MCF 10A (cell line): ENCODE measurements around the gene COQ5. TPM values are rescaled to one million over a fixed set of nuclear protein-coding genes. Genes with fewer than 3 reads are reported as not detected.

Source experiments
- BruUV-seq: library from RNA; stranded (reverse); fragments of 400-500 nt; replicated peaks from 2 replicates; lab custom pipeline; 2021; lab: Mats Ljungman, UMichigan
- CTCF ChIA-PET: fragments of 300-600 bp; sonication (Branson Sonifier 250); formaldehyde crosslinking; extraction: SDS; loops from one replicate; lab custom pipeline; 2021; ENCODE audit warnings: antibody characterized with exemption, inconsistent platforms; lab: Yijun Ruan, JAX
- POLR2A ChIA-PET: fragments of 300-600, 350-650 bp; sonication (Branson Sonifier 250); formaldehyde crosslinking; extraction: SDS; loops from one replicate; lab custom pipeline; 2020; ENCODE audit warnings: antibody characterized with exemption, inconsistent platforms; lab: Yijun Ruan, JAX
- DNase-seq: peaks from one replicate; pipeline ENCODE4 v3.0.0-alpha.2; 2018; ENCODE audit not compliant: unreplicated experiment
- H3K27ac Mint-ChIP-seq: one replicate; pipeline ENCODE4 v1.8.0; 2022; ENCODE audit warnings: mild to moderate bottlenecking, low read depth, mixed read lengths; ENCODE audit not compliant: unreplicated experiment
- H3K27me3 Mint-ChIP-seq: one replicate; pipeline ENCODE4 v1.8.0; 2022; ENCODE audit warnings: mixed read lengths; ENCODE audit not compliant: insufficient read depth, unreplicated experiment
- H3K36me3 Mint-ChIP-seq: one replicate; pipeline ENCODE4 v1.8.0; 2022; ENCODE audit warnings: mild to moderate bottlenecking, moderate library complexity, mixed read lengths; ENCODE audit not compliant: insufficient read depth, unreplicated experiment
- H3K4me1 Mint-ChIP-seq: one replicate; pipeline ENCODE4 v1.8.0; 2022; ENCODE audit warnings: mixed read lengths; ENCODE audit not compliant: insufficient read depth, unreplicated experiment
- H3K4me3 Mint-ChIP-seq: one replicate; pipeline ENCODE4 v1.8.0; 2022; ENCODE audit warnings: mild to moderate bottlenecking, moderate library complexity, mixed read lengths; ENCODE audit not compliant: unreplicated experiment
- H3K9me3 Mint-ChIP-seq: one replicate; pipeline ENCODE4 v1.8.0; 2022; ENCODE audit warnings: mixed read lengths; ENCODE audit not compliant: unreplicated experiment
- intact Hi-C: fragments of 100-400 bp; cut with micrococcal nuclease; formaldehyde crosslinking; loops from 2 replicates; pipeline ENCODE4 v1.14.1; 2022
- total RNA-seq: library from RNA; stranded (reverse); gene quantifications from 2 replicates; pipeline ENCODE4 v1.2.3, GENCODE V29; 2022
- TF ChIP-seq, protein P1 (sequence below): fragments of 200-600 bp; IDR thresholded peaks from one replicate; pipeline ENCODE4 v1.8.0; 2022; ENCODE audit warnings: antibody characterized with exemption, mild to moderate bottlenecking; ENCODE audit not compliant: unreplicated experiment

The COQ5 gene
- total RNA-seq, 1 experiment from 2014 or later = 22.9 TPM

DNA sequence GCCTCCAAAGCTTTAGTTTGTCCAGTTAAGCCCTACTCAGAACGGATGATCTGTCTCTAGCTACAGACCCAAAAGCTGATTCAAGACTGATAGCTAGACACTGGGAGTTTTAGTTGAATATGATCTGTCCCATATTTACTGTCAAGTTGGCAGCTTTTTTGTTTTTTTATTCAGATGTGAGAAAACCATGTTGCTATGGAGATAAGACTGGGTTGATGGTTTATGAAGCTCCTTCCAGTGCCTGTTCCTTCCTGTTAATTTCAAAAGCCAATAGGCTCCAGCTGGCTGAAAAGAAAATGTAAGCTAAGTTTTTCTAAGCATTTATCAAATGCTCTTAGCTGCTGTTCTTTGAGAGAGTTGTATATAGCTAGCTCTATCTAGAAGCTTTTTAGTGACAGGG is 28.4 kb downstream of the COQ5 start:
- DNase-seq = no peak

DNA sequence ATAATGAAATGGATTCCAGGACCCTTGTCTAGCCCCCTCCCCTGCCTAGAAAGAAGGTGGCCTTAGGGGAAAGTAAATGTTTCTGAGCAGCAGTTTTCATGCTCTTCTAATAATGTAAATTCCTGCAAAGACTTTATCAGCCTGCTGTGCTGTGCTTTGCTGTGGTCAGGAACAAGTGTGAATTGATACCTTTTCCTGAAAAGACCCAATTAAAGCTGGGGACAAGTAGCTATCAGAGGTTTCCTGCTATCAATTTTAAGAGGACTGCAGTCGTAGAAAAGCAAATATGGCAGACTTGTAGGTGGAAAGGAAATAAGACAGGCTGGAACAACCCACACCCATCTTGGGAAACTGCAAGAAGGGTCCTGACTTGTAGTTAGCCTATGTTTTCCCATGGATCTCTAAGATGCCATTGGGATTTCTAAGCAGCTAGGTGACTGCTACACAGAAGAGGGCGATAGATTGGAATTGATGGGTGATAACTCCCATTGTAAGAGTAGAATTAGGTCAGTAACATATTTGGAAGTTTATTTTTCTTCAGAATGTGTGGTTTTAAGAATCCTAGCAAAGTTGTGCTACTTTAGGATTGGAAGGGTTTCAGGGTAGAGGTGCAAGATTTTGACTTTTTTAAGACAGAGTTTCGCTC is 30.0 kb downstream of the COQ5 start:
- H3K27ac Mint-ChIP-seq = no peak overlapping the region
- H3K27me3 Mint-ChIP-seq = no peaks in the 10 kb centered on the region
- H3K36me3 Mint-ChIP-seq = peaks cover 66% of the 10 kb centered on the region
- no TSS peak for BruUV-seq
- TF ChIP-seq, protein P1, sequence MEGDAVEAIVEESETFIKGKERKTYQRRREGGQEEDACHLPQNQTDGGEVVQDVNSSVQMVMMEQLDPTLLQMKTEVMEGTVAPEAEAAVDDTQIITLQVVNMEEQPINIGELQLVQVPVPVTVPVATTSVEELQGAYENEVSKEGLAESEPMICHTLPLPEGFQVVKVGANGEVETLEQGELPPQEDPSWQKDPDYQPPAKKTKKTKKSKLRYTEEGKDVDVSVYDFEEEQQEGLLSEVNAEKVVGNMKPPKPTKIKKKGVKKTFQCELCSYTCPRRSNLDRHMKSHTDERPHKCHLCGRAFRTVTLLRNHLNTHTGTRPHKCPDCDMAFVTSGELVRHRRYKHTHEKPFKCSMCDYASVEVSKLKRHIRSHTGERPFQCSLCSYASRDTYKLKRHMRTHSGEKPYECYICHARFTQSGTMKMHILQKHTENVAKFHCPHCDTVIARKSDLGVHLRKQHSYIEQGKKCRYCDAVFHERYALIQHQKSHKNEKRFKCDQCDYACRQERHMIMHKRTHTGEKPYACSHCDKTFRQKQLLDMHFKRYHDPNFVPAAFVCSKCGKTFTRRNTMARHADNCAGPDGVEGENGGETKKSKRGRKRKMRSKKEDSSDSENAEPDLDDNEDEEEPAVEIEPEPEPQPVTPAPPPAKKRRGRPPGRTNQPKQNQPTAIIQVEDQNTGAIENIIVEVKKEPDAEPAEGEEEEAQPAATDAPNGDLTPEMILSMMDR = no peak
- peaks cover 16% of the 10 kb centered on the region for H3K4me1 Mint-ChIP-seq
- DNase-seq = no peak
- ChIA-PET POLR2A (interaction anchor here (1.1 to 2.6 kb wide), 3 partner anchors 10 to 39 kb away, joined by 4 to 14 read pairs (median 10); partner anchors contain the start of gene COQ5), CTCF (no interaction called here)
- no peaks in the 10 kb centered on the region for H3K9me3 Mint-ChIP-seq
- no peak overlapping the region for H3K4me3 Mint-ChIP-seq
- intact Hi-C loops = no loop called here

More for the DNA sequence above, 28.4 kb downstream of the COQ5 start:
- no peaks in the 10 kb centered on the region for H3K9me3 Mint-ChIP-seq
- BruUV-seq = no TSS peak
- no peak overlapping the region for H3K27ac Mint-ChIP-seq
- POLR2A ChIA-PET = interaction anchor here (0.6 to 2.6 kb wide), 3 partner anchors 9 to 302 kb away, joined by 4 to 10 read pairs (median 5); partner anchors contain the start of gene COQ5
- peaks cover 7% of the 10 kb centered on the region for H3K4me1 Mint-ChIP-seq
- no peak overlapping the region for H3K4me3 Mint-ChIP-seq
- no peaks in the 10 kb centered on the region for H3K27me3 Mint-ChIP-seq
- intact Hi-C loops = no loop called here
- TF ChIP-seq, protein P1 = no peak
- CTCF ChIA-PET = interaction anchor here (0.5 to 1.1 kb wide), 7 partner anchors 15 to 70 kb away, joined by 3 to 4 read pairs (median 3); no protein-coding TSS in a partner anchor
- peaks cover 74% of the 10 kb centered on the region for H3K36me3 Mint-ChIP-seq

- peaks cover 16% of the 10 kb centered on the region for H3K4me1 Mint-ChIP-seq
- TF ChIP-seq, protein P1 = no peak
- no peak for DNase-seq
- CTCF ChIA-PET = interaction anchor here (1.3 to 1.5 kb wide), 2 partner anchors 31 to 47 kb away, joined by 4 to 5 read pairs; no protein-coding TSS in a partner anchor
- peaks cover 53% of the 10 kb centered on the region for H3K36me3 Mint-ChIP-seq
- BruUV-seq = no TSS peak
- no peaks in the 10 kb centered on the region for H3K9me3 Mint-ChIP-seq
- POLR2A ChIA-PET = interaction anchor here (0.6 to 4.5 kb wide), 11 partner anchors 12 to 91 kb away, joined by 3 to 56 read pairs (median 14); partner anchors contain the start of genes COQ5, COX6A1, RNF10 and SRSF9
- intact Hi-C loops = no loop called here
- no peaks in the 10 kb centered on the region for H3K27me3 Mint-ChIP-seq
- H3K27ac Mint-ChIP-seq = peak overlapping the region; percentile 19
- peak overlapping the region; percentile 88 for H3K4me3 Mint-ChIP-seq
Measured at GRCh38 chr12:120497524-120498150, 31.3 kb downstream of the COQ5 start.
